ENCODE data around the gene ADAMTS10. TPM values are rescaled to one million over a fixed set of nuclear protein-coding genes. Genes with fewer than 3 reads are reported as not detected.

The ADAMTS10 gene
- total and polyA plus RNA-seq, 2 experiments from 2014 or later = 15.8 to 22.1 TPM

GRCh38 chr19:8608941-8609278, 1.6 kb downstream of the ADAMTS10 start:
- H2AFZ ChIP-seq = no peak overlapping the region
- no peaks in the 10 kb centered on the region for H4K20me1 ChIP-seq (ENCODE audit: insufficient read depth, poor library complexity, severe bottlenecking)
- peak overlapping the region; percentile 91 for H3K27ac ChIP-seq
- H3K27me3 ChIP-seq = no peaks in the 10 kb centered on the region
- no peaks in the 10 kb centered on the region for H3K9me2 ChIP-seq (replicated peaks; ENCODE audit: insufficient read depth)
- no peaks in the 10 kb centered on the region for H3K36me3 ChIP-seq (replicated peaks; ENCODE audit: insufficient read depth, low read depth)
- 41% methylated on average over 4 of the region's 5 CpGs for WGBS (ENCODE audit: low lambda C conversion rate, missing lambda C conversion rate)
- no peaks in the 10 kb centered on the region for H3K9me3 ChIP-seq (ENCODE audit: low read depth)
- H3K4me1 ChIP-seq (ENCODE audit: insufficient read depth) = peaks cover 6% of the 10 kb centered on the region
- TF ChIP-seq EZH2phosphoT487 (IDR thresholded peaks at IDR 0.05; ENCODE audit: low read depth, severe bottlenecking, unreplicated experiment) (no peak), EZH2 (IDR thresholded peaks at IDR 0.05; ENCODE audit: borderline replicate concordance) (no peak)
- TF ChIP-seq, protein P1, sequence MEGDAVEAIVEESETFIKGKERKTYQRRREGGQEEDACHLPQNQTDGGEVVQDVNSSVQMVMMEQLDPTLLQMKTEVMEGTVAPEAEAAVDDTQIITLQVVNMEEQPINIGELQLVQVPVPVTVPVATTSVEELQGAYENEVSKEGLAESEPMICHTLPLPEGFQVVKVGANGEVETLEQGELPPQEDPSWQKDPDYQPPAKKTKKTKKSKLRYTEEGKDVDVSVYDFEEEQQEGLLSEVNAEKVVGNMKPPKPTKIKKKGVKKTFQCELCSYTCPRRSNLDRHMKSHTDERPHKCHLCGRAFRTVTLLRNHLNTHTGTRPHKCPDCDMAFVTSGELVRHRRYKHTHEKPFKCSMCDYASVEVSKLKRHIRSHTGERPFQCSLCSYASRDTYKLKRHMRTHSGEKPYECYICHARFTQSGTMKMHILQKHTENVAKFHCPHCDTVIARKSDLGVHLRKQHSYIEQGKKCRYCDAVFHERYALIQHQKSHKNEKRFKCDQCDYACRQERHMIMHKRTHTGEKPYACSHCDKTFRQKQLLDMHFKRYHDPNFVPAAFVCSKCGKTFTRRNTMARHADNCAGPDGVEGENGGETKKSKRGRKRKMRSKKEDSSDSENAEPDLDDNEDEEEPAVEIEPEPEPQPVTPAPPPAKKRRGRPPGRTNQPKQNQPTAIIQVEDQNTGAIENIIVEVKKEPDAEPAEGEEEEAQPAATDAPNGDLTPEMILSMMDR (IDR thresholded peaks at IDR 0.05; ENCODE audit: poor library complexity) = no peak
- no peak overlapping the region for H3K4me3 ChIP-seq
- DNase-seq (ENCODE audit: low spot score) = no peak
- H3K4me2 ChIP-seq = peak overlapping the region; percentile 87
- peaks cover 15% of the 10 kb centered on the region for H3K79me2 ChIP-seq

DNA sequence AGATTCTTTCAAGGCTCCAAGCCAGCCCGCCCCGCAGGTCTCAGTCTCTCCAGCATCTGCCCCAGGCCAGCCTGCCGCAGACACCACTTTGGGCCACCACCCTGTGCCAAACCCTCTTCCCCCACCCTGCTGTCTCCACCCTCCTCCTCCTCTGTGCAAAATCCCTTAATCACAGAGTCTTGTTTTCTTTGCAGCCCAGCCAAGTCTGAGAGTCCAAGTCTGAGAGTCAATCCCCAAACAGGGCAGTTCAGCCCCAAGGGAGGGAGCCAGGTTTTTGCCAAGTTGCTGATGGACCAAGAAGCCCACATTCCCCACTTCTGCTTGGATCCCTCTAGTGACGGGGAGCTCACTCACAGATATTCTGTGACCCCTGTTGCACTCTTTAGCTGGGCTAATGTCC, 3.1 kb downstream of the ADAMTS10 start:
- H3K36me3 ChIP-seq (replicated peaks; ENCODE audit: insufficient read depth, low read depth) = no peaks in the 10 kb centered on the region

DNA sequence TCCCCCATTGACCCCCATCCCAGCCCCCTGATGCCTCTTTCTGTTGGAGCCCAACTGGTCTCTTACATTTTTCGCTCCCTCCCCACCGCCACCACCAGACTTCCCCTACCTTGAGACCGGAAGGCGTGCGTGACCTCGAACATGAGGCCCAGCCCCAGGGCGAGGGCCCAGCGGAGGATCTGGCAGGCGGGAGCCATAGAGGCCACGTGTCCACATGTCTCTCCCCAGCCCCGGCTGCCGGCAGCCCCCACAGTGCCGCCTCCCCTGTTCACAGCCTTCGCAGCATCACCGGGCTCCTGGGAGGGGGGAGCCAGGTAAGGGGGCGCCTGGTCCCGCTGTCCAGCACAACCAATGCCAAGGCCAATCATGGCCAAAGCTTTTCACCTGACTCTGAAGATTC, 5.0 kb downstream of the ADAMTS10 start:
- Histone ChIP-seq H3K36me3 (replicated peaks; ENCODE audit: insufficient read depth, low read depth) (no peaks in the 10 kb centered on the region), H3K4me2 (no peak overlapping the region), H3K79me2 (peaks cover 15% of the 10 kb centered on the region), H3K4me3 (no peak overlapping the region), H3K27me3 (no peaks in the 10 kb centered on the region), H3K9me2 (replicated peaks; ENCODE audit: insufficient read depth) (no peaks in the 10 kb centered on the region), H3K27ac (no peak overlapping the region), H3K9me3 (ENCODE audit: low read depth) (no peaks in the 10 kb centered on the region), H3K4me1 (ENCODE audit: insufficient read depth) (peaks cover 3% of the 10 kb centered on the region), H2AFZ (no peak overlapping the region), H4K20me1 (ENCODE audit: insufficient read depth, poor library complexity, severe bottlenecking) (no peaks in the 10 kb centered on the region)
- DNase-seq (ENCODE audit: low spot score) = no peak
- WGBS (ENCODE audit: low lambda C conversion rate, missing lambda C conversion rate) = 98% methylated on average over 15 of the region's 17 CpGs
- TF ChIP-seq, protein P1 (IDR thresholded peaks at IDR 0.05; ENCODE audit: poor library complexity) = no peak
- no peak for TF ChIP-seq EZH2 (IDR thresholded peaks at IDR 0.05; ENCODE audit: borderline replicate concordance)
- no peak for TF ChIP-seq EZH2phosphoT487 (IDR thresholded peaks at IDR 0.05; ENCODE audit: low read depth, severe bottlenecking, unreplicated experiment)

More for the DNA sequence above, 3.1 kb downstream of the ADAMTS10 start:
- no peak overlapping the region for H3K4me3 ChIP-seq
- peaks cover 6% of the 10 kb centered on the region for H3K4me1 ChIP-seq (ENCODE audit: insufficient read depth)
- 95% methylated on average over 4 of the region's 4 CpGs for WGBS (ENCODE audit: low lambda C conversion rate, missing lambda C conversion rate)
- H3K27me3 ChIP-seq = no peaks in the 10 kb centered on the region
- H4K20me1 ChIP-seq (ENCODE audit: insufficient read depth, poor library complexity, severe bottlenecking) = no peaks in the 10 kb centered on the region
- no peak overlapping the region for H3K4me2 ChIP-seq
- H3K9me3 ChIP-seq (ENCODE audit: low read depth) = no peaks in the 10 kb centered on the region
- no peaks in the 10 kb centered on the region for H3K9me2 ChIP-seq (replicated peaks; ENCODE audit: insufficient read depth)
- DNase-seq (ENCODE audit: low spot score) = no peak
- no peak for TF ChIP-seq EZH2phosphoT487 (IDR thresholded peaks at IDR 0.05; ENCODE audit: low read depth, severe bottlenecking, unreplicated experiment)
- TF ChIP-seq, protein P1 (IDR thresholded peaks at IDR 0.05; ENCODE audit: poor library complexity) = no peak
- H3K79me2 ChIP-seq = peaks cover 15% of the 10 kb centered on the region
- H2AFZ ChIP-seq = no peak overlapping the region
- H3K27ac ChIP-seq = no peak overlapping the region

- no peaks in the 10 kb centered on the region for H3K9me3 ChIP-seq (ENCODE audit: low read depth)
- H3K79me2 ChIP-seq = no peaks in the 10 kb centered on the region
- H3K9me2 ChIP-seq (replicated peaks; ENCODE audit: insufficient read depth) = no peaks in the 10 kb centered on the region
- no peaks in the 10 kb centered on the region for H3K27me3 ChIP-seq
- no peak overlapping the region for H3K4me2 ChIP-seq
- H2AFZ ChIP-seq = no peak overlapping the region
- no peaks in the 10 kb centered on the region for H3K4me1 ChIP-seq (ENCODE audit: insufficient read depth)
- no peaks in the 10 kb centered on the region for H3K36me3 ChIP-seq (replicated peaks; ENCODE audit: insufficient read depth, low read depth)
- DNase-seq (ENCODE audit: low spot score) = no peak
- no peak overlapping the region for H3K27ac ChIP-seq
- WGBS (ENCODE audit: low lambda C conversion rate, missing lambda C conversion rate) = 91% methylated on average over 5 of the region's 5 CpGs
- no peak overlapping the region for H3K4me3 ChIP-seq
- TF ChIP-seq EZH2phosphoT487 (IDR thresholded peaks at IDR 0.05; ENCODE audit: low read depth, severe bottlenecking, unreplicated experiment) (no peak), EZH2 (IDR thresholded peaks at IDR 0.05; ENCODE audit: borderline replicate concordance) (no peak)
- TF ChIP-seq, protein P1 (IDR thresholded peaks at IDR 0.05; ENCODE audit: poor library complexity) = no peak
- no peaks in the 10 kb centered on the region for H4K20me1 ChIP-seq (ENCODE audit: insufficient read depth, poor library complexity, severe bottlenecking)
Measured at GRCh38 chr19:8601796-8602195, 8.7 kb downstream of the ADAMTS10 start.
